CD14-positive monocyte (primary cell): ENCODE results near the gene ZCCHC14. TPM values are rescaled to one million over a fixed set of nuclear protein-coding genes. Genes with fewer than 3 reads are reported as not detected.
"Not testable (repeated sequence)": the region's sequence is repeated elsewhere in the genome, so short reads cannot be mapped to it uniquely, and the experiment has no call there.

Experiments used
- DNase-seq, 3 donors: peaks; one replicate each; pipeline ENCODE4 v3.0.0-alpha.2; 2011 to 2022
- H2AFZ ChIP-seq: 2 replicates; pipeline ENCODE4 v1.6.0; 2012; ENCODE audit warnings: mild to moderate bottlenecking, low read depth, low read length, inconsistent platforms; ENCODE audit not compliant: insufficient read depth, poor library complexity, severe bottlenecking
- H3K27ac ChIP-seq, 2 donors: 1 replicate in 1 of 2; 2 replicates in 1 of 2; pipeline ENCODE4 v1.5.1; 2012 to 2013; ENCODE audit warnings: low read length in 2 of 2, control low read depth in 1 of 2, inconsistent platforms in 1 of 2, low read depth in 1 of 2, mild to moderate bottlenecking in 1 of 2
- H3K27me3 ChIP-seq, 2 donors: one replicate each; pipeline versions ENCODE4 v1.6.0 to v1.6.1; 2011 to 2013; ENCODE audit warnings: low read length in 2 of 2; ENCODE audit not compliant: control insufficient read depth in 2 of 2, insufficient read depth in 2 of 2
- H3K36me3 ChIP-seq, 2 donors: replicated peaks in 1 of 2; 1 replicate in 1 of 2; 2 replicates in 1 of 2; pipeline versions ENCODE4 v1.5.1 to v1.6.1; 2012 to 2013; ENCODE audit warnings: low read length in 2 of 2, control low read depth in 1 of 2, inconsistent platforms in 1 of 2, mild to moderate bottlenecking in 1 of 2; ENCODE audit not compliant: insufficient read depth in 2 of 2, control insufficient read depth in 1 of 2
- H3K4me1 ChIP-seq, 2 donors: 1 replicate in 1 of 2; 2 replicates in 1 of 2; pipeline versions ENCODE4 v1.5.1 to v1.6.1; 2012 to 2013; ENCODE audit warnings: low read length in 2 of 2, control low read depth in 1 of 2, inconsistent platforms in 1 of 2, mild to moderate bottlenecking in 1 of 2, moderate library complexity in 1 of 2; ENCODE audit not compliant: insufficient read depth in 2 of 2, control insufficient read depth in 1 of 2
- H3K4me2 ChIP-seq: replicated peaks from 2 replicates; pipeline ENCODE3; 2012; ENCODE audit warnings: low read length, moderate library complexity, mild to moderate bottlenecking; ENCODE audit not compliant: poor library complexity, severe bottlenecking; ENCODE audit errors: extremely low read depth
- H3K4me3 ChIP-seq, 3 experiments: fragments of 200-600 bp in 1 of 3; sonication (generic) in 1 of 3; replicated peaks in 1 of 3; 1 replicate in 2 of 3; 2 replicates in 1 of 3; pipeline ENCODE4 v1.5.1; 2011 to 2013; ENCODE audit warnings: low read length in 3 of 3, mild to moderate bottlenecking in 3 of 3, control low read depth in 2 of 3, low read depth in 2 of 3, inconsistent platforms in 1 of 3, moderate library complexity in 1 of 3
- H3K79me2 ChIP-seq: 2 replicates; pipeline ENCODE4 v1.6.0; 2012; ENCODE audit warnings: mild to moderate bottlenecking, control low read depth, inconsistent platforms, low read length, moderate library complexity; ENCODE audit not compliant: insufficient read depth
- H3K9ac ChIP-seq: 2 replicates; pipeline ENCODE4 v1.6.0; 2017; ENCODE audit warnings: low read length, mild to moderate bottlenecking; ENCODE audit not compliant: insufficient read depth, poor library complexity, severe bottlenecking
- H3K9me3 ChIP-seq, 2 donors: replicated peaks in 1 of 2; 1 replicate in 1 of 2; 2 replicates in 1 of 2; pipeline versions ENCODE4 v1.5.1 to v1.6.1; 2012 to 2013; ENCODE audit warnings: low read length in 2 of 2, control low read depth in 1 of 2; ENCODE audit not compliant: control insufficient read depth in 1 of 2, insufficient read depth in 1 of 2
- H4K20me1 ChIP-seq: 2 replicates; pipeline ENCODE4 v1.6.0; 2012; ENCODE audit warnings: mild to moderate bottlenecking, low read length, control low read depth, moderate library complexity; ENCODE audit not compliant: insufficient read depth
- H3K27ac Mint-ChIP-seq, 7 donors: one replicate each; pipeline ENCODE4 v1.8.0; 2020; ENCODE audit warnings: mild to moderate bottlenecking in 7 of 7, mixed read lengths in 7 of 7, moderate library complexity in 6 of 7, inconsistent platforms in 2 of 7
- H3K27me3 Mint-ChIP-seq, 3 donors: one replicate each; pipeline ENCODE4 v1.8.0; 2021 to 2022; ENCODE audit warnings: low read depth in 3 of 3, mild to moderate bottlenecking in 3 of 3, mixed read lengths in 3 of 3, moderate library complexity in 3 of 3, inconsistent platforms in 1 of 3
- H3K36me3 Mint-ChIP-seq, 2 donors: one replicate each; pipeline ENCODE4 v1.8.0; 2020; ENCODE audit warnings: mixed read lengths in 2 of 2, inconsistent platforms in 1 of 2, mild to moderate bottlenecking in 1 of 2
- H3K4me1 Mint-ChIP-seq: one replicate; pipeline ENCODE4 v1.8.0; 2020; ENCODE audit warnings: mild to moderate bottlenecking, mixed read lengths
- H3K4me3 Mint-ChIP-seq, 2 donors: one replicate each; pipeline ENCODE4 v1.8.0; 2020; ENCODE audit warnings: mild to moderate bottlenecking in 2 of 2, mixed read lengths in 2 of 2, moderate library complexity in 1 of 2
- H3K9me3 Mint-ChIP-seq, 7 donors: one replicate each; pipeline ENCODE4 v1.8.0; 2020 to 2022; ENCODE audit warnings: mixed read lengths in 7 of 7, mild to moderate bottlenecking in 6 of 7, moderate library complexity in 6 of 7, inconsistent platforms in 2 of 7
- WGBS: methylation state at CpG from one replicate; pipeline ENCODE4 v1.1.5; 2013; ENCODE audit warnings: missing lambda C conversion rate; ENCODE audit not compliant: insufficient coverage; 5-methylcytosine and 5-hydroxymethylcytosine counted together
- intact Hi-C, 2 donors: fragments of 100-400 bp; cut with micrococcal nuclease; formaldehyde crosslinking; loops; one replicate each; pipeline versions ENCODE4 v1.15.0 to v1.15.1; 2023
- polyA plus RNA-seq, 3 donors: library from polyadenylated mRNA; depleted of rRNA in 1 of 3; unstranded in 2 of 3; stranded (reverse) in 1 of 3; fragments of 300-500 nt in 2 of 3; fragments of >200 nt in 1 of 3; fragmentation: Illumina TruSeq in 2 of 3; gene quantifications; 1 replicate in 2 of 3; 2 replicates in 1 of 3; pipeline ENCODE4 v1.2.3, GENCODE V29; 2012 to 2021
- TF ChIP-seq, protein P1 (sequence below): fragments of 200-600 bp; IDR thresholded peaks from one replicate; pipeline ENCODE4 v1.8.0; 2022; ENCODE audit warnings: antibody characterized with exemption, mild to moderate bottlenecking

ZCCHC14 gene
- polyA plus RNA-seq, 3 donors: 0.11 to 4.0 (median 0.22) TPM

GRCh38 chr16:87390641-87391323 lies 102.0 kb downstream of the ZCCHC14 start:
- TF ChIP-seq, protein P1, sequence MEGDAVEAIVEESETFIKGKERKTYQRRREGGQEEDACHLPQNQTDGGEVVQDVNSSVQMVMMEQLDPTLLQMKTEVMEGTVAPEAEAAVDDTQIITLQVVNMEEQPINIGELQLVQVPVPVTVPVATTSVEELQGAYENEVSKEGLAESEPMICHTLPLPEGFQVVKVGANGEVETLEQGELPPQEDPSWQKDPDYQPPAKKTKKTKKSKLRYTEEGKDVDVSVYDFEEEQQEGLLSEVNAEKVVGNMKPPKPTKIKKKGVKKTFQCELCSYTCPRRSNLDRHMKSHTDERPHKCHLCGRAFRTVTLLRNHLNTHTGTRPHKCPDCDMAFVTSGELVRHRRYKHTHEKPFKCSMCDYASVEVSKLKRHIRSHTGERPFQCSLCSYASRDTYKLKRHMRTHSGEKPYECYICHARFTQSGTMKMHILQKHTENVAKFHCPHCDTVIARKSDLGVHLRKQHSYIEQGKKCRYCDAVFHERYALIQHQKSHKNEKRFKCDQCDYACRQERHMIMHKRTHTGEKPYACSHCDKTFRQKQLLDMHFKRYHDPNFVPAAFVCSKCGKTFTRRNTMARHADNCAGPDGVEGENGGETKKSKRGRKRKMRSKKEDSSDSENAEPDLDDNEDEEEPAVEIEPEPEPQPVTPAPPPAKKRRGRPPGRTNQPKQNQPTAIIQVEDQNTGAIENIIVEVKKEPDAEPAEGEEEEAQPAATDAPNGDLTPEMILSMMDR: no peak
- WGBS: over 99% methylated on average over 21 of the region's 24 CpGs
- H3K27me3 Mint-ChIP-seq: peaks cover 0 to 4% (median 1%) of the 10 kb centered on the region in 3 donors
- H3K4me1 Mint-ChIP-seq: peaks cover 55% of the 10 kb centered on the region
- peaks cover 32% of the 10 kb centered on the region for H4K20me1 ChIP-seq
- peak overlapping the region; percentile 68 for H3K4me2 ChIP-seq
- intact Hi-C loops: loop anchor here in 1 of 2 donors (5.0 kb wide), 1 partner anchor 73 kb away; the partner anchor contains the start of gene C16orf95
- no peak for DNase-seq
- peak overlapping the region; percentile 97 for H3K9ac ChIP-seq
- no peaks in the 10 kb centered on the region for H3K9me3 ChIP-seq
- peak overlapping the region; percentile 41 to 95 (median 51) for H3K4me3 ChIP-seq
- H2AFZ ChIP-seq: no peak overlapping the region
- H3K27me3 ChIP-seq: no peaks in the 10 kb centered on the region
- H3K4me1 ChIP-seq: peaks cover 48 to 62% of the 10 kb centered on the region in 2 donors
- peak overlapping the region; percentile 96 to 100 (median 98) for H3K27ac Mint-ChIP-seq
- peaks cover 17% of the 10 kb centered on the region in 2 donors for H3K36me3 Mint-ChIP-seq
- H3K27ac ChIP-seq: peak overlapping the region; percentile 87 to 99
- no peaks in the 10 kb centered on the region for H3K36me3 ChIP-seq
- peaks cover 33% of the 10 kb centered on the region for H3K79me2 ChIP-seq
- peak overlapping the region in 1 of 2 donors; percentile 82 for H3K4me3 Mint-ChIP-seq
- H3K9me3 Mint-ChIP-seq: peaks cover 0 to 1% (median 0%) of the 10 kb centered on the region in 7 donors

GRCh38 chr16:87389914-87390313 lies 102.9 kb downstream of the ZCCHC14 start:
- H3K27ac ChIP-seq: peak overlapping the region in 1 of 2 donors; percentile 98
- DNase-seq, H2AFZ ChIP-seq, H3K27me3 ChIP-seq, H3K9me3 Mint-ChIP-seq, H3K4me3 ChIP-seq, H3K9me3 ChIP-seq, H3K36me3 ChIP-seq, H3K4me3 Mint-ChIP-seq, H3K4me2 ChIP-seq, H3K9ac ChIP-seq, H3K27me3 Mint-ChIP-seq: not testable (repeated sequence)
- WGBS: 93% methylated on average over 7 of the region's 9 CpGs
- Mint-ChIP-seq H3K27ac (peak overlapping the region in 6 of 7 donors; percentile 50 to 98 (median 90)), H3K4me1 (peaks cover 49% of the 10 kb centered on the region), H3K36me3 (peaks cover 10 to 11% of the 10 kb centered on the region in 2 donors)
- intact Hi-C loops: loop anchor here in 1 of 2 donors (2.0 to 5.0 kb wide), 2 partner anchors 73 to 103 kb away; partner anchors contain the start of genes C16orf95 and ZCCHC14
- peaks cover 23% of the 10 kb centered on the region for H4K20me1 ChIP-seq
- peaks cover 48 to 62% of the 10 kb centered on the region in 2 donors for H3K4me1 ChIP-seq
- H3K79me2 ChIP-seq: peaks cover 24% of the 10 kb centered on the region
